H1 (cell line): ENCODE data around the gene LCN2. TPM values are rescaled to one million over a fixed set of nuclear protein-coding genes. Genes with fewer than 3 reads are reported as not detected.

Experiments
- CTCF ChIA-PET: fragments of 300-600 bp; sonication (Branson Sonifier 250); formaldehyde crosslinking; loops from one replicate; lab custom pipeline; 2021; ENCODE audit not compliant: partially characterized antibody; lab: Charles Lee
- POLR2A ChIA-PET: fragments of 300-600 bp; sonication (Branson Sonifier 250); formaldehyde crosslinking; loops from one replicate; lab custom pipeline; 2021; ENCODE audit warnings: inconsistent platforms; ENCODE audit not compliant: partially characterized antibody; lab: Charles Lee
- DNase-seq, 2 experiments: peaks; one replicate each; pipeline versions ENCODE4 v3.0.0 to v3.0.0-alpha.2; 2010 to 2022; ENCODE audit warnings: low spot score in 2 of 2, low read depth in 1 of 2, mixed read lengths in 1 of 2
- FAIRE-seq: peaks from 2 replicates; lab custom pipeline; 2011; peaks lifted over from hg19 to GRCh38; lab: Jason Lieb, UNC
- H2AFZ ChIP-seq: 2 replicates; pipeline ENCODE4 v1.8.1; 2012; ENCODE audit warnings: low read length, inconsistent platforms
- H2AK5ac ChIP-seq: 2 replicates; pipeline ENCODE4 v1.6.1; 2013; ENCODE audit warnings: low read depth, low read length
- H2BK120ac ChIP-seq: replicated peaks from 2 replicates; pipeline ENCODE3; 2013; ENCODE audit warnings: low read depth, low read length, inconsistent platforms
- H2BK12ac ChIP-seq: 2 replicates; pipeline ENCODE4 v1.6.1; 2013; ENCODE audit warnings: low read depth, low read length
- H2BK15ac ChIP-seq: 2 replicates; pipeline ENCODE4 v1.6.1; 2013; ENCODE audit warnings: low read length
- H2BK20ac ChIP-seq: 2 replicates; pipeline ENCODE4 v1.6.1; 2013; ENCODE audit warnings: low read length
- H2BK5ac ChIP-seq: 2 replicates; pipeline ENCODE4 v1.6.1; 2013; ENCODE audit warnings: low read depth, low read length
- H3K14ac ChIP-seq: 2 replicates; pipeline ENCODE4 v1.6.1; 2013; ENCODE audit warnings: inconsistent platforms; ENCODE audit not compliant: insufficient read length
- H3K18ac ChIP-seq: 2 replicates; pipeline ENCODE4 v1.6.1; 2013; ENCODE audit warnings: low read length; ENCODE audit errors: extremely low read depth
- H3K23ac ChIP-seq: 2 replicates; pipeline ENCODE4 v1.6.1; 2013; ENCODE audit warnings: inconsistent platforms; ENCODE audit not compliant: insufficient read length
- H3K23me2 ChIP-seq: 2 replicates; pipeline ENCODE4 v1.6.1; 2013; ENCODE audit warnings: low read depth, low read length
- H3K27ac ChIP-seq: 2 replicates; pipeline ENCODE4 v1.6.1; 2011; ENCODE audit warnings: low read depth, low read length, inconsistent platforms
- H3K27me3 ChIP-seq, 4 experiments: replicated peaks in 1 of 4; 1 replicate in 1 of 4; 2 replicates in 3 of 4; pipeline versions ENCODE4 v1.6.1 to v1.8.1; 2011 to 2013; ENCODE audit warnings: low read length in 3 of 4, mild to moderate bottlenecking in 3 of 4, inconsistent platforms in 2 of 4, mixed read lengths in 2 of 4, moderate library complexity in 1 of 4; ENCODE audit not compliant: control insufficient read depth in 3 of 4, insufficient read depth in 3 of 4; ENCODE audit errors: extremely low read depth in 1 of 4
- H3K36me3 ChIP-seq, 4 experiments: 2 replicates each; pipeline versions ENCODE4 v1.6.1 to v1.8.1; 2011 to 2013; ENCODE audit warnings: mild to moderate bottlenecking in 4 of 4, low read length in 3 of 4, moderate library complexity in 2 of 4, control low read depth in 1 of 4, inconsistent platforms in 1 of 4; ENCODE audit not compliant: insufficient read depth in 4 of 4, control insufficient read depth in 2 of 4
- H3K4ac ChIP-seq: replicated peaks from 2 replicates; pipeline ENCODE3; 2013; ENCODE audit warnings: low read length, low read depth, mixed read lengths, inconsistent platforms; ENCODE audit not compliant: insufficient read length
- H3K4me1 ChIP-seq, 4 experiments: replicated peaks in 1 of 4; 1 replicate in 1 of 4; 2 replicates in 3 of 4; pipeline versions ENCODE4 v1.6.1 to v1.8.1; 2011 to 2013; ENCODE audit warnings: low read length in 3 of 4, inconsistent platforms in 2 of 4, mixed read lengths in 1 of 4; ENCODE audit not compliant: insufficient read depth in 4 of 4, control insufficient read depth in 3 of 4
- H3K4me2 ChIP-seq, 2 experiments: 2 replicates each; pipeline versions ENCODE4 v1.6.1 to v1.8.1; 2011 to 2013; ENCODE audit warnings: low read depth in 2 of 2, low read length in 2 of 2, control low read depth in 1 of 2, inconsistent platforms in 1 of 2, mild to moderate bottlenecking in 1 of 2; ENCODE audit not compliant: insufficient read depth in 1 of 2
- H3K4me3 ChIP-seq, 4 experiments: fragments of 200-600, 300-600 bp in 1 of 4; sonication (generic), shearing (Covaris generic), sonication (Bioruptor Twin) in 1 of 4; 2 replicates each; pipeline versions ENCODE4 v1.5.1 to v1.8.1; 2011 to 2016; ENCODE audit warnings: low read length in 4 of 4, low read depth in 3 of 4, control low read depth in 2 of 4, inconsistent platforms in 2 of 4, mild to moderate bottlenecking in 2 of 4, mixed read lengths in 1 of 4, moderate library complexity in 1 of 4; ENCODE audit not compliant: insufficient read depth in 2 of 4; ENCODE audit errors: extremely low read depth in 1 of 4
- H3K56ac ChIP-seq: replicated peaks from 2 replicates; pipeline ENCODE3; 2013; ENCODE audit warnings: low read depth, mild to moderate bottlenecking, mixed read lengths, low read length, inconsistent platforms; ENCODE audit not compliant: insufficient read length
- H3K79me1 ChIP-seq: 2 replicates; pipeline ENCODE4 v1.6.1; 2013; ENCODE audit warnings: low read depth, low read length, control low read depth
- H3K79me2 ChIP-seq, 2 experiments: 2 replicates each; pipeline versions ENCODE4 v1.6.1 to v1.8.1; 2012 to 2013; ENCODE audit warnings: low read length in 2 of 2, mild to moderate bottlenecking in 2 of 2, inconsistent platforms in 1 of 2; ENCODE audit not compliant: insufficient read depth in 2 of 2, control insufficient read depth in 1 of 2
- H3K9ac ChIP-seq, 4 experiments: replicated peaks in 1 of 4; 1 replicate in 1 of 4; 2 replicates in 3 of 4; pipeline versions ENCODE4 v1.6.1 to v1.8.1; 2011 to 2013; ENCODE audit warnings: low read depth in 3 of 4, low read length in 3 of 4, control low read depth in 2 of 4, mild to moderate bottlenecking in 2 of 4, moderate library complexity in 2 of 4, inconsistent platforms in 1 of 4; ENCODE audit errors: extremely low read depth in 1 of 4
- H3K9me3 ChIP-seq, 2 experiments: 2 replicates each; pipeline versions ENCODE4 v1.6.1 to v1.8.1; 2012 to 2013; ENCODE audit warnings: mild to moderate bottlenecking in 2 of 2, moderate library complexity in 2 of 2, control low read depth in 1 of 2, inconsistent platforms in 1 of 2, low read depth in 1 of 2, low read length in 1 of 2, mixed read lengths in 1 of 2; ENCODE audit not compliant: insufficient read depth in 2 of 2
- H4K20me1 ChIP-seq, 2 experiments: replicated peaks in 1 of 2; 2 replicates each; pipeline versions ENCODE3 to v1.8.1; 2011 to 2013; ENCODE audit warnings: inconsistent platforms in 2 of 2, low read length in 2 of 2, mild to moderate bottlenecking in 1 of 2; ENCODE audit not compliant: insufficient read depth in 2 of 2, control insufficient read depth in 1 of 2
- H4K5ac ChIP-seq: 2 replicates; pipeline ENCODE4 v1.6.1; 2013; ENCODE audit warnings: low read length, low read depth, mixed read lengths, inconsistent platforms; ENCODE audit not compliant: insufficient read length
- H4K8ac ChIP-seq: 2 replicates; pipeline ENCODE4 v1.8.0; 2013; ENCODE audit warnings: mild to moderate bottlenecking, moderate library complexity, low read length, inconsistent platforms; ENCODE audit not compliant: insufficient read depth; ENCODE audit errors: extremely low read depth
- H4K91ac ChIP-seq: replicated peaks from 2 replicates; pipeline ENCODE3; 2013; ENCODE audit warnings: low read length, mixed read lengths, inconsistent platforms; ENCODE audit not compliant: insufficient read length
- BACH1 ChIP-seq: IDR thresholded peaks from 2 replicates; pipeline ENCODE4 v1.6.1; 2012; ENCODE audit warnings: low read length, improper control_type of control experiment
- CEBPB ChIP-seq: IDR thresholded peaks from 2 replicates; pipeline ENCODE4 v1.6.1; 2012; ENCODE audit warnings: low read depth, low read length
- GABPA ChIP-seq: IDR thresholded peaks from 2 replicates; pipeline ENCODE4 v1.6.1; 2011; ENCODE audit warnings: mild to moderate bottlenecking, low read length, moderate library complexity, borderline replicate concordance; ENCODE audit not compliant: insufficient read depth
- PHF8 ChIP-seq: fragments of 200-600 bp; sonication (generic); conservative IDR thresholded peaks from 2 replicates; pipeline ENCODE4 v1.7.1; 2012; ENCODE audit warnings: low read depth, mild to moderate bottlenecking, inconsistent platforms, low read length, moderate library complexity
- TBP ChIP-seq: IDR thresholded peaks from 2 replicates; pipeline ENCODE4 v1.6.1; 2011; ENCODE audit warnings: low read depth, low read length, improper control_type of control experiment
- WGBS, 2 experiments: shearing (Covaris generic) in 1 of 2; methylation state at CpG; one replicate each; pipeline versions ENCODE4 v1.1.6 to v1.1.7; 2013 to 2015; ENCODE audit warnings: low lambda C conversion rate in 2 of 2, mixed read lengths in 2 of 2, inconsistent platforms in 1 of 2, low coverage in 1 of 2, missing lambda C conversion rate in 1 of 2; ENCODE audit not compliant: insufficient replicate concordance in 2 of 2, insufficient coverage in 1 of 2, insufficient read length in 1 of 2; ENCODE audit errors: extremely low coverage in 1 of 2, missing lambda C conversion rate in 1 of 2; 5-methylcytosine and 5-hydroxymethylcytosine counted together
- polyA plus RNA-seq, 7 experiments: library from polyadenylated mRNA; depleted of rRNA in 3 of 7; stranded (reverse) in 5 of 7; unstranded in 2 of 7; fragments of >200 nt in 5 of 7; fragments of 200-250 nt in 2 of 7; gene quantifications; 1 replicate in 5 of 7; 2 replicates in 1 of 7; 4 replicates in 1 of 7; pipeline versions ENCODE4 v1.2.1 to v1.2.3, GENCODE V29; 2011 to 2013; ENCODE audit warnings: missing spikeins in 2 of 7, mixed read lengths in 2 of 7
- total RNA-seq: library from RNA; stranded (reverse); fragmentation: NEBNext Ultra II Directional; extraction: Animal tissue kit (Norgen Biotek cat#: 25700); gene quantifications from 2 replicates; pipeline ENCODE4 v1.2.1, GENCODE V29; 2021
- TF ChIP-seq, protein P1 (sequence below): IDR thresholded peaks from 2 replicates; pipeline ENCODE4 v1.6.1; 2012; ENCODE audit warnings: inconsistent platforms

The LCN2 gene
- total and polyA plus RNA-seq, 2 of the 8 experiments (the other 6 are each of a cell fraction or from before 2014, with no cell fraction given) = 1.1 to 1.6 TPM

GRCh38 chr9:128168731-128169308, 19.6 kb downstream of the LCN2 start:
- no peaks in the 10 kb centered on the region for H3K23me2 ChIP-seq
- peaks cover 0 to under 1% (median 0%) of the 10 kb centered on the region in 4 experiments; a peak in 1 of 7 replicates for H3K4me1 ChIP-seq
- no peak overlapping the region for H3K56ac ChIP-seq
- POLR2A ChIA-PET = interaction anchor here (1.0 to 1.7 kb wide), 4 partner anchors 8 to 67 kb away, joined by 3 to 6 read pairs (median 4); no protein-coding TSS in a partner anchor
- H3K4me2 ChIP-seq = no peak overlapping the region
- TF ChIP-seq CEBPB (no peak), BACH1 (no peak), PHF8 (no peak), TBP (no peak), GABPA (no peak)
- TF ChIP-seq, protein P1, sequence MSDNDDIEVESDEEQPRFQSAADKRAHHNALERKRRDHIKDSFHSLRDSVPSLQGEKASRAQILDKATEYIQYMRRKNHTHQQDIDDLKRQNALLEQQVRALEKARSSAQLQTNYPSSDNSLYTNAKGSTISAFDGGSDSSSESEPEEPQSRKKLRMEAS = no peak
- TF ChIP-seq, all 59 proteins: peak for 0
- Histone ChIP-seq H3K4me3 (no peak overlapping the region), H2BK20ac (no peak overlapping the region), H2BK15ac (no peak overlapping the region), H3K18ac (no peak overlapping the region), H3K14ac (no peak overlapping the region), H2BK12ac (no peak overlapping the region), H3K27ac (no peak overlapping the region), H4K20me1 (peaks cover 3 to 4% of the 10 kb centered on the region in 2 experiments), H3K27me3 (no peaks in the 10 kb centered on the region), H2BK5ac (no peak overlapping the region), H3K36me3 (peaks cover 3 to 48% (median 21%) of the 10 kb centered on the region in 4 experiments), H4K8ac (no peak overlapping the region), H3K9me3 (no peaks in the 10 kb centered on the region), H3K4ac (no peak overlapping the region), H2BK120ac (no peak overlapping the region), H3K79me1 (no peaks in the 10 kb centered on the region), H2AK5ac (no peak overlapping the region), H3K9ac (no peak overlapping the region), H4K91ac (no peak overlapping the region), H3K79me2 (no peaks in the 10 kb centered on the region), H3K23ac (no peak overlapping the region), H4K5ac (no peak overlapping the region), H2AFZ (no peak overlapping the region)
- CTCF ChIA-PET = interaction anchor here (1.0 to 1.3 kb wide), 2 partner anchors 17 to 20 kb away, joined by 4 read pairs; no protein-coding TSS in a partner anchor
- DNase-seq (no peak), FAIRE-seq (no peak)
- WGBS, 2 experiments = 79 to 100% methylated on average over 1 to 8 of the region's 8 CpGs
